Gastrocnemius medialis (tissue), 4 donors: ENCODE measurements around the gene MICAL1.

Experiments
- POLR2A ChIP-seq, 2 donors: fragments of 450-650 bp; IDR thresholded peaks; one replicate each; pipeline ENCODE4 v1.6.1; 2017; ENCODE audit warnings: antibody characterized with exemption in 2 of 2, mild to moderate bottlenecking in 2 of 2, moderate library complexity in 2 of 2
- TF ChIP-seq, protein P1 (sequence below), 5 experiments: fragments of 450-650 bp in 3 of 5; fragments of 200-600 bp in 2 of 5; sonication (generic) in 2 of 5; IDR thresholded peaks in 4 of 5; conservative IDR thresholded peaks in 1 of 5; 1 replicate in 4 of 5; 2 replicates in 1 of 5; pipeline ENCODE4 v1.5.1; 2016 to 2019; ENCODE audit warnings: antibody characterized with exemption in 5 of 5, mild to moderate bottlenecking in 3 of 5, moderate library complexity in 3 of 5

DNA sequence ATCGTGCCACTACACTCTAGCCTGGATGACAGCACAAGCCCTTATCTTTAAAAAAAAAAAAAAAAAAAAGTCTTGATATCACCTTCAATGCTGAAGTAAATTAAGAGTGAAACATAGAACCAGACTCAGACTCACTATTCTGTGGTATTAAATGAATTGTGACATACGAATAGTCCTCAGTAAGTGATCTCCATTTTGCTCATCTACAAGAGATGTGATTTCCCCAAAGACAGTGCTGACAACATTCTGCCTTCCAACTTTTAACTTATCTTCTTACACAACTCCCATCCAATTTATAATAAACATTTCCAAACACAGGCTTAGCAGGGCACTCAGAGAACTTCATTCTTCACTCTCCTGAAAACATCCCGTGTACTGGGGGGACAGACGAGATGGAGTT is 19.4 kb upstream of the MICAL1 start:
- TF ChIP-seq, protein P1, sequence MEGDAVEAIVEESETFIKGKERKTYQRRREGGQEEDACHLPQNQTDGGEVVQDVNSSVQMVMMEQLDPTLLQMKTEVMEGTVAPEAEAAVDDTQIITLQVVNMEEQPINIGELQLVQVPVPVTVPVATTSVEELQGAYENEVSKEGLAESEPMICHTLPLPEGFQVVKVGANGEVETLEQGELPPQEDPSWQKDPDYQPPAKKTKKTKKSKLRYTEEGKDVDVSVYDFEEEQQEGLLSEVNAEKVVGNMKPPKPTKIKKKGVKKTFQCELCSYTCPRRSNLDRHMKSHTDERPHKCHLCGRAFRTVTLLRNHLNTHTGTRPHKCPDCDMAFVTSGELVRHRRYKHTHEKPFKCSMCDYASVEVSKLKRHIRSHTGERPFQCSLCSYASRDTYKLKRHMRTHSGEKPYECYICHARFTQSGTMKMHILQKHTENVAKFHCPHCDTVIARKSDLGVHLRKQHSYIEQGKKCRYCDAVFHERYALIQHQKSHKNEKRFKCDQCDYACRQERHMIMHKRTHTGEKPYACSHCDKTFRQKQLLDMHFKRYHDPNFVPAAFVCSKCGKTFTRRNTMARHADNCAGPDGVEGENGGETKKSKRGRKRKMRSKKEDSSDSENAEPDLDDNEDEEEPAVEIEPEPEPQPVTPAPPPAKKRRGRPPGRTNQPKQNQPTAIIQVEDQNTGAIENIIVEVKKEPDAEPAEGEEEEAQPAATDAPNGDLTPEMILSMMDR (IDR thresholded peaks at IDR 0.05 in 4 of 5, conservative IDR thresholded peaks at IDR 0.05 in 1 of 5): no peak
- no peak for TF ChIP-seq POLR2A (IDR thresholded peaks at IDR 0.05)
